ENCODE measurements around the gene RNF157. TPM values are rescaled to one million over a fixed set of nuclear protein-coding genes. Genes with fewer than 3 reads are reported as not detected.
"Not testable (repeated sequence)": the region's sequence is repeated elsewhere in the genome, so short reads cannot be mapped to it uniquely, and the experiment has no call there.

RNF157 gene
- total RNA-seq, 4 donors from 2014 or later, result 0.85 to 3.4 (median 1.3) TPM

DNA sequence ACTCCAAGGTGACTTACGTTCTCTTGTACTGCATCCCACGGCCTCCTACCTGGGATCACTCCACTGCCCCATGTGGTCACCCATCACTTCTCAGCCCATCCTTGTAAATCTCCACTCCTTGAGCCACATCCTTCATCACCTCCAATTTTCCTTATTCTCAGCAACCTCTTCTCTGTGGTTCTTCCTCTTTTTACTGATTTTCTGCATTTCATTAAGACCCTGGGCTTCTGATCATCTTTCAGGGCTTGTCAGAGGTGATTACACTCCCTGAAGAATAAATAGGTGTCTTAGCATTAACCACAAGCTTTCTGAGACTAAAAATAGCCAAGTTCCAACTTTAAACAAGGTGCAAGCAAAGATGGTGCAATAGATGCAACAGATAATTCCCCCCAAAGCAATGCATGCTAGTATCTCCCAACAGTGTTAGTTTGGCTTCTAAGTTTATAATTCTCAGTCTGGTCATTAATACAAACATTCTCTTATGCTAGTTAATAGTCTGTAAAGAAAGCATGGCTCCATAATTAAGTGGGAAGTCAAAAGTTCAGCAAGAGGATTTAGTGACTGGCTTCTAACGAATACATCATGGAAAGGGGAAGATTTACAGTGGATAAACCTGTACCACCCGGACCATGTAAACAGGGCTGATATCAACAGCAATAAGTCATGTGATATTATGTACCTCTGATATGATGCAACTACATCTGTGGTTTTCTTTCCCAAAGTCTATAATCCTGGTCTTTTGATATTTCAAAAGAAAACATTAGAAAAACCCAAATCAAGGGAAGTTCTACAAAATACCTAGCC lies 51.9 kb downstream of the RNF157 start:
- H3K27me3 ChIP-seq, result peaks cover 4% of the 10 kb centered on the region
- H3K9me3 ChIP-seq, result no peaks in the 10 kb centered on the region
- TF ChIP-seq, protein P1, sequence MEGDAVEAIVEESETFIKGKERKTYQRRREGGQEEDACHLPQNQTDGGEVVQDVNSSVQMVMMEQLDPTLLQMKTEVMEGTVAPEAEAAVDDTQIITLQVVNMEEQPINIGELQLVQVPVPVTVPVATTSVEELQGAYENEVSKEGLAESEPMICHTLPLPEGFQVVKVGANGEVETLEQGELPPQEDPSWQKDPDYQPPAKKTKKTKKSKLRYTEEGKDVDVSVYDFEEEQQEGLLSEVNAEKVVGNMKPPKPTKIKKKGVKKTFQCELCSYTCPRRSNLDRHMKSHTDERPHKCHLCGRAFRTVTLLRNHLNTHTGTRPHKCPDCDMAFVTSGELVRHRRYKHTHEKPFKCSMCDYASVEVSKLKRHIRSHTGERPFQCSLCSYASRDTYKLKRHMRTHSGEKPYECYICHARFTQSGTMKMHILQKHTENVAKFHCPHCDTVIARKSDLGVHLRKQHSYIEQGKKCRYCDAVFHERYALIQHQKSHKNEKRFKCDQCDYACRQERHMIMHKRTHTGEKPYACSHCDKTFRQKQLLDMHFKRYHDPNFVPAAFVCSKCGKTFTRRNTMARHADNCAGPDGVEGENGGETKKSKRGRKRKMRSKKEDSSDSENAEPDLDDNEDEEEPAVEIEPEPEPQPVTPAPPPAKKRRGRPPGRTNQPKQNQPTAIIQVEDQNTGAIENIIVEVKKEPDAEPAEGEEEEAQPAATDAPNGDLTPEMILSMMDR (IDR thresholded peaks at IDR 0.05), result no peak
- TF ChIP-seq POLR2AphosphoS5 (IDR thresholded peaks at IDR 0.05) (no peak), EP300 (IDR thresholded peaks at IDR 0.05) (no peak), POLR2A (IDR thresholded peaks at IDR 0.05) (no peak)
- no peak for DNase-seq (ENCODE audit: low spot score in 2 of 2)
- 83% methylated on average over 4 of the region's 4 CpGs for WGBS
- H3K27ac ChIP-seq, result no peak overlapping the region
- no peak overlapping the region for H3K4me3 ChIP-seq
- H3K36me3 ChIP-seq, result no peaks in the 10 kb centered on the region
- H3K4me1 ChIP-seq, result no peaks in the 10 kb centered on the region

DNA sequence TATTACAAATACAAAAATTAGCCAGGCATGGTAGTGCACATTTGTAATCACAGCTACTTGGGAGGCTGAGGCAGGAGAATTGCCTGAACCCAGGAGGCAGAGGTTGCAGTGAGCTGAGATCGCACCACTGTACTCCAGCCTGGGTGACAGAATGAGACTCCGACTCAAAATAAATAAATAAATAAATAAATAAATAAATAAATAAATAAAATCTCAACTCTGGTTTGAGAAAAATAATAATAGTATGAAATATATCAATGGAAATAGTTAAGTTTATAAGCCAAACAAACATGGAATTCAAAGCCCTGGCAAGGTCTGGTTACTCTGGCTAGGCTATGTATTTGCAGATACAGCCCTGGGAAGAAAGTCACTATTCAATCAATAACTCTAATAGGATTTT lies 53.5 kb downstream of the RNF157 start:
- not testable (repeated sequence) for H3K36me3 ChIP-seq; H3K4me3 ChIP-seq; H3K27ac ChIP-seq; H3K9me3 ChIP-seq; H3K27me3 ChIP-seq; DNase-seq (ENCODE audit: low spot score in 2 of 2); H3K4me1 ChIP-seq
- 93% methylated on average over 2 of the region's 2 CpGs for WGBS

DNA sequence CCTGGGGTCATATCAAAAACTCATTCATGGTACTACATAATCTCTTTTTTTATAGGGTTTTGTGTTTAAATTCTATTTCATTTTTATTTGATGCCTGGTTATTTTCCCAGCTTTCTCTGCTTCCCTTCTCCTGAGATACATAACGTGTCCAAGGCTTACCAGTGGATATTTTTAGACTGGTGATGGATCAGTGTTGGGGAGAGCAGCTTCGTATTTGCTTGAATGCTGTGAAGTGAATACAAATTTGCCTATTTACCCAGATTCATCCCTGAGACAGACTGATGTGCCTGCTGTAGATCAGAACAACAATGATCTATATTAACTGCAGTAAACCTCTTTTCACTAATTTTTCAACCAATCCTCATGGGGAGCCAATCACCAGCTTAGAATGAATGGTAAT lies 56.0 kb downstream of the RNF157 start:
- TF ChIP-seq EP300 (IDR thresholded peaks at IDR 0.05) (no peak), POLR2A (IDR thresholded peaks at IDR 0.05) (no peak), POLR2AphosphoS5 (IDR thresholded peaks at IDR 0.05) (no peak)
- TF ChIP-seq, protein P1 (IDR thresholded peaks at IDR 0.05), result no peak
- H3K9me3 ChIP-seq, result no peaks in the 10 kb centered on the region
- no peaks in the 10 kb centered on the region for H3K27me3 ChIP-seq
- no peak overlapping the region for H3K27ac ChIP-seq
- H3K4me1 ChIP-seq, result peaks cover 7% of the 10 kb centered on the region
- 82% methylated on average over 2 of the region's 2 CpGs for WGBS
- DNase-seq (ENCODE audit: low spot score in 2 of 2), result no peak
- no peaks in the 10 kb centered on the region for H3K36me3 ChIP-seq
- H3K4me3 ChIP-seq, result no peak overlapping the region

DNA sequence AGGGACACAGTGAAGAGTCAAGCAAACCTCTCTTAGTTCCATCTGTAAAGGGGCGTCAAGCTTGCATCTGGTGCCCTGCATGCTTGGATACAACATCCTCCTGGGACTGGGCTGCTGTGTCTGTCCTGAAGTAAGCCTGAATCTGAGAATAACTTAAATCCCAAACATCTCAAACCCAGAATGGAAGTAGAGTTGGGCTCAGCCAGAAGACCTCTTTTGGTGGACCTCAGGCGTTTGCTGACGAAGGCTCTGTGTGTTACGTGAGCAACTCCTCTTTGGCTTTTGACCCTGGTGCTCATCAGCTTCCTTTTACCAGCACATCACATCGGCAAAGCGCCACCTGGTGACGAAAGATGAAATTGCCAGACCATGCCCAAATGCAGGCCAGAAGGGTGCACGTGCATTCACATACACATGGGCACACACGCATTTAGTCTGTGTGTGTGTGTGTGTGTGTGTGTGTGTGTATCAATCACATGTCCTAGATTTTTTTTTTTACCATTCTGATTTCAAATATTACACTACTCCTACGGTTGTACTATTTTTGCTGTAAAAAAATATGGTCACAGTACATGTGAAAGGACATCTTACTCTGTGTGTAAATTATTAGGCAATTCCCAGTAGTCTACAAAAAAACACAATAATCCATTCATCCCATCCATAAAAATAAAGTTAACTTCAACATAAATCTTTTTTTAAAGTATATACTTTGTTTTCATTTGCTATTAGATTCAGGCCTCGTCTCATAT lies 58.1 kb downstream of the RNF157 start:
- TF ChIP-seq POLR2AphosphoS5 (IDR thresholded peaks at IDR 0.05) (peak in 2 of 3 donors; percentile 19 to 60), EP300 (IDR thresholded peaks at IDR 0.05) (no peak)
- TF ChIP-seq, protein P1 (IDR thresholded peaks at IDR 0.05), result peak; percentile 58 to 82
- WGBS, result 13% methylated on average over 9 of the region's 11 CpGs

DNA sequence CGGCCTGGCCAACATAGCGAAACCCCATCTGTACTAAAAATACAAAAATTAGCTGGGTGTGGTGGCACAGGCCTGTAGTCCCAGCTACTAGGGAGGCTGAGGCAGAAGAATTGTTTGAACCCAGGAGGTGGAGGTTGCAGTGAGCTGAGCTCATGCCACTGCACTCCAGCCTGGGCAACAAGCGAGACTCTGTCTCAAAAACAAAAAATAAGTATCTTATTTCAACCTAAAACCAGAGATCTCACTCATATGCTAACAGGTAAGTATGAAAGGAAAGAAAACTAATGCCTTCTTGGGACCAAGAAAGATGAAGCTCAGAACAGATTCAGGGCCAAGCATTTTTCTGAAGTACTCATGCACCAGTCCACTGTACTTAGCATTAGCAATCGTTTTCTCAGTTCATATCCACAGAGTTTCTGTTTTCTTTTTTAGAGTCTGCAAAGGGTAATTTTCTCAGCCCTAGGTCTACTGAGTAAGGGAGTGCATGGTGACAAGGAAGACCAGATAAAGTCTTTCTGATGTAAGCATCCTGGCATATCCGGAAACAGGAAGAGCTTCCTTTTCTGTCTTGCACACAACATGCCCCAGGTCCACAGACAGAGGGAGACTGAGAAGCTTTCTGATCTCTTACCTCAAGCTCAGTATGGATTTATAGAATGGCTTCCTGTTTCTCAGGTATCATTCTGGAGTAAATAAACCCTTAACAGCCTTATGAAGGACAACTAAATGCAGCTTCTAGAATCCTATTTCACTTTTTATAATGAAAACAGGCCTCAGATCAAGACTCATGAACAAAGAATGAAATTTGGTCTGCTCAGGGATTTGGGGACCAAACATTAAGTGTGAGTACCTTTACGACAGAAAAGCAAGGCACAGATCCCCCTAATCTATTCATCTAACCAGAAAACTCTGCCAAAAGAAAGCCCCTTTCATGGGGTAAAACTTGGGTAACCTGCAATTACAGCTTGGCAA lies 60.5 kb downstream of the RNF157 start:
- Histone ChIP-seq H3K36me3 (no peaks in the 10 kb centered on the region), H3K4me3 (no peak overlapping the region), H3K27me3 (no peaks in the 10 kb centered on the region), H3K9me3 (no peaks in the 10 kb centered on the region), H3K4me1 (peaks cover 7% of the 10 kb centered on the region), H3K27ac (no peak overlapping the region)
- no peak for DNase-seq (ENCODE audit: low spot score in 2 of 2)
- 77% methylated on average over 6 of the region's 6 CpGs for WGBS
- TF ChIP-seq POLR2A (IDR thresholded peaks at IDR 0.05), result no peak
- no peak for TF ChIP-seq EP300 (IDR thresholded peaks at IDR 0.05)
- TF ChIP-seq, protein P1 (IDR thresholded peaks at IDR 0.05), result no peak
- TF ChIP-seq POLR2AphosphoS5 (IDR thresholded peaks at IDR 0.05), result no peak

More for the DNA sequence above, 58.1 kb downstream of the RNF157 start:
- H3K27me3 ChIP-seq, result no peaks in the 10 kb centered on the region
- H3K27ac ChIP-seq, result no peak overlapping the region
- peaks cover 7% of the 10 kb centered on the region for H3K4me1 ChIP-seq
- no peak overlapping the region for H3K4me3 ChIP-seq
- no peaks in the 10 kb centered on the region for H3K36me3 ChIP-seq
- DNase-seq (ENCODE audit: low spot score in 2 of 2), result peak; percentile 93 to 94
- no peaks in the 10 kb centered on the region for H3K9me3 ChIP-seq
